GM19468 (cell line): ENCODE results near the gene TPTE.
"Not testable (repeated sequence)": the region's sequence is repeated elsewhere in the genome, so short reads cannot be mapped to it uniquely, and the experiment has no call there.

Experiments used
- ATAC-seq: cut with Tn5 transposase; IDR thresholded peaks from one replicate; pipeline ENCODE4 v1.9.1; 2021; ENCODE audit warnings: mild to moderate bottlenecking, moderate library complexity, moderate number of reproducible peaks; ENCODE audit not compliant: unreplicated experiment; ENCODE audit errors: extremely low read depth

TPTE gene

DNA sequence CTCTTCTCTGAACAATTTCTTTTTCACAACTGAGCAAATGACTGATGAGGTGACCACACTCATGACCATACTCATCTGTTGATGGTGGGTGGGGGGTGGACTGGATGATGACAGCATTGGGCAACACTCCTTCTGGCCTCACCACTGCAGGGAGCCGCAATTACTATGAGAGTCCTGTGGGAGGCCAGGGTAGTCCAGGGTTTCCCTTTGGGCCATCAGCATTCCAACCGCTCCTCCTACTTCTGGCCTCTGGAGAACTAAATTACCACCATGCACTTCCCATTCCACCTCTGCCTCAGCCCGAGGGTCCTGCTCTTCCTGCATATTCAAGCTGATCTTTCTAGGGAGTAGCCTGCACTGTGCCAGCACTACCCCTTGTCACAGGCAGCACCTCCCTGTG is 94.7 kb downstream of the TPTE start:
- ATAC-seq = not testable (repeated sequence)

DNA sequence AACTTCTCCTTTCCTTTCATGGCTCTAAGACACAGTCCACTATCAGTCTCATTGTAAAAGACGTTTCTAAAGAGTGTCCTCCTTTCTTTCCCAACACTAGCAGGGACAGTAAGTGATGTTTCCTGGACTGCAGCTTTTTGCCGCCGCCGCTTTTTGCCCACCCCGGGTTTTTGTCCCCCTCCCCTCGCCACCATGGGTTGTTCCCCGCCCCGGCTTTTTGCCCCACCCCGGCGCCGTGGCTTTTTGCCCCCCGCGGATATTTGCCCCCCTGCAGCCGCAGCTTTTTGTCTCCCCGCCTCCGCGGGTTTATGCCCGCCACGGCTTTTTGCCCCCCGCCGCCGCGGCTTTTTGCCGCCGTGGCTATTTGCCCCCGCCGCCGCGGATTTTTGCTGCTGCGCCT is 95.2 kb downstream of the TPTE start:
- ATAC-seq = no peak

DNA sequence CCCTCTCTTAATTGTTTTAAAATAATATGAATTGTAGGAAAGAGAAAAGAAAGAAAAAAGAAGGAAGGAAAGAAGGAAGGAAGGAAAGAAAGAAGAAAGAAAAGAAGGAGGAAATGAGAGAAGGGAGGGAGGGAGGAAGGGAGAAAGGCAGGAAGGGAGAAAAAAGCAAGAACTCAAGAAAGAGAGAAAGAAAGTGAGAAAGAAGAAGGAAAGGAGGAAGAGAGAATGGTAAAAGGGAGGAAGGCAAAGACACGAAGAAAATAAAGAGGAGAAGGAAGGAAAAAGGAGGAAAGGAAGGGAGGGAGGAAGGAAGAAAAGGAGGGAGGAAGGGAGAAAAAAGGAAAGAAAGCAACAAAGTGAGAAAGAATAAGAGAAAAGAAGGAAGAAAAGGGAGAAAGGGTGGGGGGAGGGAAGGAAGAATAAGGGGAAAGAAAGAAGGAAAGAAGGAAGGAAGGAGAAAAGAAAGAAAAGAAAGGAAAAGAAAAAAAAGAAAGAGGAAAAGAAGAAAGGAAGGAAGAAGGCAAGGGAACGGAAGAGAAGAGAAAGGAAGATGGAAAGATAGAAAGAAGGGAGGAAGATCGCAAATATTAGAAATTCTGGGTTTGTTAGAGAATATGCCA is 95.9 kb downstream of the TPTE start:
- not testable (repeated sequence) for ATAC-seq

DNA sequence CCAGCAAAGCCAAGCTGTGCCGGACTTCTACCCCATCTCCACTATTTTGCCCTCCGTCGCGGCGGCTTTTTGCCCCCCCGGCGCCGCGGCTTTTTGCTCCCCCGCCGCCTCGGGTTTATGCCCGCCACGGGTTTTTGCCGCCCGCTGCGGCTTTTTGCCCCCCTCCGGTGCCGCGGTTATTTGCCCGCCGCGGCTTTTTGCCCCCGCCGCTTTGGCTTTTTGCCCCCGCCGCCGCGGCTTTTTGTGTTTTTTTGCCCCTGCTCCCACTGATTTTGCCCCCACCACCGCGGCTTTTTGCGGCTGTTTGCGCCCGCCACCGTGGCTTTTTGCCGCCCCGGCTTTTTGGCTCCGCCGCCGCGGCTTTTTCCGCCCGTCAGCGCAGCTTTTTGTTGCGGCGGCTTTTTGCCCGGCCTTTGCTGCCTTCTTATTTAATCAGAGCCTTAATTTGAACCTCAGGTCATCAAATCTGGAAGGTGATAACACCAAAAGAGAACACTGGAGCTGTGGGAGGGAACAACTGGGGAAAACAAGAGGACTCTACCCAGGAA is 106.0 kb downstream of the TPTE start:
- ATAC-seq = no peak

DNA sequence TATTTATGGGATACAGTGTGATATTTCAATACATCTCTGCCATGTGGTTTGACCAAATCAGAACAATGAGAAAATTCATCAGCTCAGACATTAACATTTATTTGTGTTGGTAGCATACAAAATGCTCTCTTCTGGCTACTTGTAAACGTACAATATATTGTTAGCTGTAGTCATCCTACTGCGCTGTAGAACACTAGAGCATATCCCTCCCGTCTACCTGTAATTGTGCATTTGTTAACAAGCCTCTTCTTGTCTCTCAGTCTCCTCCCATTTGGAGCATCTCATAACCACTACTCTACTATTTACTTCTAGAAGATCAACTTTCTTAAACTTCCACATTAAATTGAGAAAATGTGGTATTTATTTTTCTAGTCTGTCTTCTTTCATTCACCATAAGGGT is 107.9 kb downstream of the TPTE start:
- ATAC-seq = not testable (repeated sequence)

DNA sequence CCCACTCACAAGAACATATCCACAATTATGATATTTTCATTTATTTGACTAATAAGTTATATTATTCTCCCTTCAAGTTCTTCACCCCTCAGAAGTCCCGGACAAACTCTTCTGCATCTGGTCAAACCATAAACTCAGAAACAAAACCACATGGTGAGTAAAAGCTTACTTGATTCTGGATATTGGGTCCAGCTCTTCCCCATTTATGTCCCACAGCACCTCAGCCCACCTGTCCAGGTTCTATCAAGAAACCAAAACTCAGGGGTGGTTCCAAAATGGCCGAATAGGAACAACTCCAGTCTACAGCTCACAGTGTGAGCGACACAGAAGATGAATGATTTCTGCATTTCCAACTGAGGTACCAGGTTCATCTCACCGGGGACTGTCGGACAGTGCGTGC is 109.4 kb downstream of the TPTE start:
- not testable (repeated sequence) for ATAC-seq

DNA sequence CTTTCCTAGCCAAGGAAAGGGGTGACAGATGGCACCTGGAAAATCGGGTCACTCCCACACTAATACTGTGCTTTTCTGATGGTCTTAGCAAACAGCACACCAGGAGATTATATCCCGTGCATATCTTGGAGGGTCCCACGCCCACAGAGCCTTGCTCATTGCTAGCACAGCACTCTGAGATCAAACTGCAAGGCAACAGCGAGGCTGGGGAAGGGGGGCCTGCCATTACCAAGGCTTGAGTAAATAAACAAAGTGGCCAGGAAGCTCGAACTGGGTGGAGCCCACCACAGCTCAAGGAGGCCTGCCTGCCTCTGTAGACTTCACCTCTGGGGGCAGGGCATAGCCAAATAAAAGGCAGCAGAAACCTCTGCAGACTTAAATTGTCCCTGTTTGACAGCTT is 109.9 kb downstream of the TPTE start:
- not testable (repeated sequence) for ATAC-seq

DNA sequence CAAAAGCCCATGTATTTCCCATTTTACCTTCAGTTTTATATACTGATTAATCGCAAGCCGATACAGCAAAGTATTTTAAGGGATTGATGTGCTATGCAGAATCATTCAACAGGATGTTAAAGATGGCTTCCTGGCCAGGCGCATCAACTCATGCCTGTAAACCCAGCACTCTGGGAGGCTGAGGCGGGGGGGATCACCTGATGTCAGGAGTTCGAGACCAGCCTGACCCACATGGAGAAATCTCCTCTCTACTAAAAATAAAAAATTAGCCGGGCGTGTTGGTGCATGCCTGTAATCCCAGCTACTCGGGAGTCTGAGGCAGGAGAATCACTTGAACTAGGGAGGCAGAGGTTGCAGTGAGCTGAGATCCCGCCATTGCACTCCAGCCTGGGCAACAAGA is 116.8 kb downstream of the TPTE start:
- ATAC-seq = not testable (repeated sequence)

DNA sequence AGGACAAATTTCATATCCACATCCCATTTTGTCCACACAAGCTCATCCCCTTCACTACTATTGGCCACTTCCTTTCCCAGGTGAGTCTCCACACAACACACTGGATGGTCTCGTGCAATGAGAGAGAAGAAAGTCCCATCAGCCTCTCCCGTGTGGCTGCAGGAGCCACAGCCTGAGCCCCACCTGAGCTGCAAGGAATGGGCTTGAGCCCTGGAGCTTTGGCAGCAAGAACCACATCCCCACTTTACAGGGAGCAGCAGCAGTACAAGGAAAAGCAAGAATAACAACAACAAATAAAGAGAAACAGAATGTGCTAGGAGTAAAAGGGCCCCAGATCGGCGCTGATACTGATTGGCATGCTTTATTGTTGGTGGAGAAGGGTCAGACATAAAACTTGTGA is 117.7 kb downstream of the TPTE start:
- no peak for ATAC-seq

DNA sequence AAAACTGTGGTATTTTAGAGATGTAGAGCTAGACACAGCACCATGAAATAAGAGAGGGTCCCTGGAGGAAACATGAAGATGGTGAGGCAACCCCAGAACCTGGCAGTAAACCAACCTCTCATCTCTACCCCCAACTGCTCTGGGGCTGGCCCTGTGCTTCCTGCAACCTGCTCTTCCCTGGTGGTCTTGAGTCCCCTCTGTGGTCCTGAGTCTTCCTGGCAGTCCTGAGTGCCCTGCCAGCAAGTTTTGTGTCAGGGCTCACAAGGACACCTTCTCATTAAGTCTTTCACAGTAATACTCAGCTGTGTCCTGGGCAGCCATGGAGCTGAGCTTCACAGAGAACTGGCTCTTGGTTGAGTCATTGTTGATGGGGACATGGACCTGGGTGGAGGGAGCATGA is 118.4 kb downstream of the TPTE start:
- not testable (repeated sequence) for ATAC-seq

DNA sequence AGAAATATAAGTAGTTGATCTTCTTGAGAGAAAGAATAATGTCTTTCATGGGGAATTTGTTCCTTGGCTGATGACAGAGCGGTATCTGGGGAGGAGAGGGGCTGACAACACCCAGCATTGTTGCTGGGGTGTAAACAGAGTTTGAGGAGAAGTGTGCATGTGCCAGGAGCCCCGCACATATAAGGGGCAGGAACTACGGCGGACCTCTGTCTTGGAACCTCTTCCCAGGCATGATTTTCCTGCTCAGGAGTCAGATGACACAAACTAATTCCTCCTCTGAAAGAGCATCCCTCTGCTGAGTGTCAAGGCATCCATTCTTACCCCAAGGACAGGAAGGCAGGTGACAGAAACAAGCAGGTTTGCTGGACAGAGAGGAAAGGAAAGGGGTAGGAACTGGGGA is 119.1 kb downstream of the TPTE start:
- no peak for ATAC-seq

DNA sequence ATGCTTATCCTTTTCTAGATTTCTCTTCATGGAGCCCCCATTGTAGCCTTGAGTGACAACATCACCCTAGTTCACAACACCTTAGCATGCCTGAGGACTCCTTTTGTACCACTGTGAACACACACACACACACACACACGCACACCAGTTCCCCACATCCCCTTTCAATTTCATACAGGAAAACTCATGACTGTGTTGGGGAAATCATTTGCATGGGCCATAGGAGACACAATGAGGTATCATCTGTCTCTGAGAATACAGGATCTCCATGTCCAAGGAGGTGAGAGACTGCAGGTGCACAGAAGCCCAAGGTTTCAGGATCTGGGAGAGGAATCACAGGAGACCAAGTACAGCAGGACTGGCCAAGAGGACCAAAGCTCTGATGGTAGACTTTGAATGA is 119.7 kb downstream of the TPTE start:
- ATAC-seq = no peak

DNA sequence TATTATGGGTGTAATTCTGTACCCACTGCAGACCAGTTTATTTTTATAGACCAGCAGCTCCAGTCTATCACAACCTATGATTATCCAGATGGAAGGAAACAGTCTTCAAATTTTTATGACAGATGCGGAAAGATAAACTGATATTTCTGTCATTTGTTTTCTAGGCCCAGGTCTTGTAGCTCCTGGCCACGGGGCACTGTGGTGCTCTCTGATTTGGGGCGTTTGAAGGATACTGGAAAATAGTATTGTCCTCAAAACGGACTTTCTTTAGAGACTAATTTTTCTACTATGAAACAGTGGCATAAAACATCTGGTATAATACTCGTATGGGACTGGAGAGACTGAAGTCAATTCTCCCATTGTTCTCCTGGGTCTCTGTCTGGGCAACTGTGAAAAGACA is 124.3 kb downstream of the TPTE start:
- not testable (repeated sequence) for ATAC-seq

DNA sequence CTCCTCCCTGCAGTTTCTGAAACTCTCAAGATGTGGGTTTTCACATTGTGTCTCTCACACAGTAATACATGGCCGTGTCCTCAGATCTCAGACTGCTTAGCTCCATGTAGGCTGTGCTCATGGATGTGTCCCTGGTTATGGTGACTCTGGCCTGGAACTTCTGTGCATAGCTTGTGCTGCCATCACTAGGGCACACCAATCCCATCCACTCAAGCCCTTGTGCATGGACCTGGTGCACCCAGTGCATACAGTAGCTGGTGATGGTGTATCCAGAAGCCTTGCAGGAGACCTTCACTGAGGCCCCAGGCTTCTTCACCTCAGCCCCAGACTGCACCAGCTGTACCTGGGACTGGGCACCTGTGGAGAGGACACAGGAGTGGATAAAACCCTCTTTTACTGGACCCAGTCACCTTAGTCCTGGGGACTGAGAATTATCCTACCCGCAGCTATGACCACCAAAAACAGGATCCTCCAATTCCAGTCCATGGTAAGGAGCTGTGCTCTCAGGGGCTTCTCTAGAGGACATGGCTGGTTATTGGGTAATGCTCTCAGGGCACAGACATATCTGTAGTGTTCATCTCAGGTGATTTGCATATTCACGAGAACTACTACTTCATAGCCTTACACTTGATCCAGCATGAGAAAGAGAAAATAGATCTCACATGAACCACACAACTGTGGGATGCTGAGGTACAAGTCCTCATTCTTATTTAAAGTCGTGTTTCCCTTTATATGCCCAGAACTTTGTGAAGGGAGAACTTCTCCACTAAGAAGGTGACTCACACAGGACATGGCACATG is 128.2 kb downstream of the TPTE start:
- not testable (repeated sequence) for ATAC-seq

DNA sequence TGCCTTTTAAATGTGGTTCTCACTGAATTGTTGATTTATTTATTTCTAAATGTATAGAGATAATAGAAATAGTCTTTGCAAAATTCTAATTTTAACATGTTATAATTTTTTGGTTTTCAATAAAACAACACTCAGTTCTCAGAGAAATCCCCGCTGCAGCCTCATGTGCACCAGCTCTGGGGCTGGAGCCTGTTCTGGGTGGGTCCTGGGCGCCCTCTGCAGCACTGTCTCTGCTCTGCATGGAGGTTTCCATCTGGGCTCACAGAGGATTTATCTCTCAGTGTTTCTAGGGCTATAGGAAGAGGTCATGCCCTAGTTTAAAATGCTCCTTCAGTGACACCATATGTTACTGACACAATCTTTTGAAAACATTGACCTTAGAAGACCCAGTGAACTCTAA is 128.9 kb downstream of the TPTE start:
- ATAC-seq = not testable (repeated sequence)
